HG03103 (cell line): ENCODE data around the gene TMEM53.

ENCODE experiments used
- ATAC-seq: cut with Tn5 transposase; IDR thresholded peaks from one replicate; pipeline ENCODE4 v1.9.1; 2021; ENCODE audit warnings: low read depth; ENCODE audit not compliant: unreplicated experiment

TMEM53 gene

GRCh38 chr1:44674113-44675000 lies at the start of gene TMEM53, which contains the start of gene ARMH1:
Gene TMEM53 (minus strand): TSS chr1:44674481. CDS start chr1:44674391, 90 bp downstream.
Gene ARMH1 (plus strand): TSS chr1:44674714. CDS start chr1:44689698, 14,984 bp downstream.
- peak; percentile 78 for ATAC-seq

DNA sequence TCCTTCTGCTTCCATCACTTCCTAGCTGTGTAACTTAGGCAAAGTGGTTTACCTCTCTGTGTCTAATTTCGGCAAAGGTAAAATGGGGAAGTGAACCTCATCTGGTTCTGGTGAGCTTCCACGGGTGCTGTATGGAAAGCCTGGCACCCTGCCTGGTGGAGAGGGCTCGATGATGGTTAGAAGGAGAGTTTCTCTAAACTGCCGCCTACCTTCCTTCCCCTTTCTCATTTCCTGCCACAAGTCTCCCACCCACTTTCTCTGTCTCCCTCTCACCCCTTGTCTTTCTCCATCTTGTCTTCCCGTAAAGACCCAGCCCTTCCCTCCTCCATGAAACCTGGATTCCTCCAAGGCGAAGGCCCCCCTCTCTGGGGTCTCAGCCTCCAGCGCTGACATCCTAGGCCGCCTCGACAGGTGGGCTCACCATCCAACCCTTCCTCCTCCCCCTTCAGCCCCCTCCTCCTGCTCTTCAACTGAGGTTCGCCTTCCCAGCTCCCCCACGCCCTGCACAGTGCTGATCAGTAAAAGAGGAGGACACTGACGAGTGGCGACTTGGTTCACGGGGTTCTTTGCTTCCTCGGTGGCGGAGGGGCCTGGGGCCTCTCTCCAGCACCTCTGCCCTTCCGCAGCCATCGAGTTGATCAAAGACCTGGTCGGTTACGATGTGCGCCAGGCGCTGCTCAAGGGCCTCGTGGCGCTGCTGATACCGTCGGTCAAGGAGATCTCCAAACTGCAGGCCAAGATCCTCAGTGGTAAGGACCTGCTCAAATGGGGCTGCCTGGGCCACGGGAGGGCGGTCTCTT lies 49.4 kb upstream of the TMEM53 start:
- no peak for ATAC-seq

DNA sequence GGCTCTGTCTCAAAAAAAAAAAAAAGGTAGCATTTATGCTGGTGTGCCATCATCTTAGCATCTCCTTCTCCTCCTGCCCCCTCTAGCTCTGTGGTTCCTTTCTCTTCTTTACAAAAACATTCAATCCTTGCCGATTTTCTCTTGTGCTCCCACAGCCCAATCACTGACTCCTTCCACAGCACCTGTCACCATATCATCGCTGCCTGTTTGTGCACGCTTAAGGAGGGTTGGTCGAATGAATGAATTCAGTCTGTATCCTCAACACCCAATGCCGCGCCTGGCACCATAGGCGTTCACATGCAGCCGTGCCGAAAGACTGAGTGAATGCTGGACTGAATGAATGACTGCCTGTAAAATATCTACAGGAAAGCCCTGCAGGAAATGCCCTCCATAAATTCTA lies 48.8 kb upstream of the TMEM53 start:
- no peak for ATAC-seq

GRCh38 chr1:44721485-44722361 lies 47.4 kb upstream of the TMEM53 start:
- peak; percentile 55 for ATAC-seq

- no peak for ATAC-seq
These were observed 46.0 kb upstream of the TMEM53 start for GRCh38 chr1:44720281-44720680.

GRCh38 chr1:44719318-44719717 lies 45.0 kb upstream of the TMEM53 start:
- ATAC-seq: no peak

GRCh38 chr1:44718091-44718490 lies 43.8 kb upstream of the TMEM53 start:
- no peak for ATAC-seq

DNA sequence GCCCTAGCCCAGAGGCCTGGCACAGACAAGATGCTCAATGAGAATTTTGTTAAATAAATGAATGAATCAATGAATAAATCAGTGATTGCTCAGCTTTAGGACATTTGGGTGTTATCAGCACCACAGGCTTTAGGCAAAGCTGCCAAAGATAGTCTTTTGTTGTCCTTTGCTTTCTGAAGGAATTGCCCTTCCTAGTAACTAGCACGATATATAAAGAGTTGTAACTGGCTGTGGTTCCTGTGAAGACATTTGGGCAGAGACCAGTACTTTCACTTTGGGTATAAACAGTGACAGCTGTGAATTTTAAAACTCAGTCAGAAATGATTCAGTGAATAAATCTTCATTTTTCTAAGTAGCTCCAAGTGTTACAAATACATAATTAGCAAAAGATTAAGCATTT lies 43.4 kb upstream of the TMEM53 start:
- ATAC-seq: no peak

DNA sequence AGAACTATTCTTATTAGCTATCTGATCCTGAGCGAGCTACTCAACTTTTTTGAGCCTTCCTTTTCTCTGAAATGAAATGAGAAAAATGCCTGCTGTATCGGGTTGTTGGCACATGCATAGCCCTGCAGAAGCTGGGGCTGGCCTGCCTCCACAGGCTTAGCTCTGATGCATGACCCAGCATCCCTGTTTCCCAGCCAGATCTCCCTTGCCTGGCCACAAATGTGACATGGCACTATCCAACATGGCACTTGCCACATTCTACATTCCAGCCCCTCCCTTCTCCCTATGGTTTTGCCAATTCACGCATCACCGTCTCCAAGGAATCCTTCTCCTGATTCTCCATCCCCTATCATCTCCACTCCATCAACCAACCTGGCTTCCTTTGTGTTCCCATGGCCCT lies 42.9 kb upstream of the TMEM53 start:
- no peak for ATAC-seq

- no peak for ATAC-seq
These were observed 40.8 kb upstream of the TMEM53 start for GRCh38 chr1:44714944-44715571.

GRCh38 chr1:44714532-44714931 lies 40.3 kb upstream of the TMEM53 start:
- ATAC-seq: no peak

GRCh38 chr1:44713321-44713781 lies 39.1 kb upstream of the TMEM53 start:
- no peak for ATAC-seq

- ATAC-seq: no peak
These were observed 33.9 kb upstream of the TMEM53 start for GRCh38 chr1:44707959-44708831.

- no peak for ATAC-seq
These were observed 33.0 kb upstream of the TMEM53 start for GRCh38 chr1:44707112-44707881.

DNA sequence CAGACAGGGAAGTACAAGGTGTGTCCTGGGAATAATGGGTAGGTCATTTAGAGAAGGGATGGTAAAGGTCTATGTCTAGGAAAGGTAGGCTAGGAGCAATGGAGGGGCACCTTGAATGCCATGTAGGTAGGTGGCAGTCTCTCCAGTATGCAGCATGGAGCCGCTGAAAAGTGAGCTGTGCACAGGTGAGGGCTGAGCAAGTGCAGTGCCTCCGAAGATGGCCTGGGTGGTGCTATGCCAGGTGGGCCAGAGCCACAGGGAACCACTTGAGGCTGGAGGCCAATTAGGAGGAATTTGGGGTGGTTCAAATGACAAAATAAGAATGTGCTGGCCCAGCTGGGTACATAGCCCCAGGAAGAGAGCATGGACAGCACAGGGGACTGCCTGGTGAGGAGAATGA lies 31.7 kb upstream of the TMEM53 start:
- no peak for ATAC-seq

- no peak for ATAC-seq
These were observed 31.2 kb upstream of the TMEM53 start for GRCh38 chr1:44705470-44705869.

DNA sequence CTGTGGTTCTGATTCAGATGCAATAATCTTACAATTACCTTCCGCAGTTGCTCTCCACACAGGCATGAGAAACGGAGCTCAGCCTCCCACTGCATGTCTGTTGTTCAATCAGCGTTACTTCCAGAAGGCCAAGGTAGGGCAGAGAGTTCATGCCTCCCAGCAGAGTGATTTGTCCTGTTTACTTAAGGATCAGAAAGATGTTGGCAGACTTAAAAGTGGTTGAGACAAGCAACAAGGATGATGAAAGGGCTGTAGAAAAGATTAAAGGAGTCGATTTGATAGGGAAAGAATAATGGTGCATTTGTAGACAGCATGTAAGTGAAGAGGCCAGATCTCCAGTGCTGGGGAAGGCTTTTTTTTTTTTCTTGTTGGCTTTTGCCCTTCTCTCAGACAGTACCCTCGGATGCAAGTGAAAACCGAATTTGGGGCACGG lies 26.9 kb upstream of the TMEM53 start:
- ATAC-seq: no peak

GRCh38 chr1:44700573-44700972 lies 26.3 kb upstream of the TMEM53 start:
- no peak for ATAC-seq
